Colonic mucosa (tissue), 4 donors: ENCODE data around the gene CAPZB. TPM values are rescaled to one million over a fixed set of nuclear protein-coding genes. Genes with fewer than 3 reads are reported as not detected.

Source experiments
- DNase-seq: peaks from one replicate; pipeline ENCODE4 v3.0.0-alpha.2; 2020
- H3K27ac ChIP-seq: fragments of 200-600 bp; one replicate; pipeline ENCODE4 v1.8.0; 2021
- H3K27me3 ChIP-seq: fragments of 200-600 bp; one replicate; pipeline ENCODE4 v1.8.0; 2021
- H3K36me3 ChIP-seq: fragments of 200-600 bp; one replicate; pipeline ENCODE4 v1.8.0; 2021
- H3K4me1 ChIP-seq: fragments of 200-600 bp; one replicate; pipeline ENCODE4 v1.8.0; 2021; ENCODE audit warnings: mild to moderate bottlenecking
- H3K4me3 ChIP-seq: fragments of 200-600 bp; one replicate; pipeline ENCODE4 v1.8.0; 2021
- H3K9ac ChIP-seq, 2 donors: one replicate each; pipeline ENCODE4 v1.7.0; 2013; ENCODE audit warnings: control low read depth in 2 of 2, low read depth in 2 of 2, low read length in 2 of 2
- H3K9me3 ChIP-seq: fragments of 200-600 bp; one replicate; pipeline ENCODE4 v1.8.0; 2021
- CTCF ChIP-seq: fragments of 200-600 bp; IDR thresholded peaks from one replicate; pipeline ENCODE4 v1.8.0; 2022; ENCODE audit warnings: antibody characterized with exemption, mild to moderate bottlenecking
- intact Hi-C: fragments of 100-400 bp; cut with DNase I; formaldehyde crosslinking; loops from one replicate; pipeline ENCODE4 v1.14.1; 2022
- total RNA-seq, 2 donors: library from RNA; stranded (reverse); fragmentation: NEBNext Ultra II Directional in 1 of 2; extraction: Animal tissue kit (Norgen Biotek cat#: 25700) in 1 of 2; gene quantifications; one replicate each; pipeline ENCODE4 v1.2.1, GENCODE V29; 2021
- donor health status: healthy.
- donor health status: DM: no; HTN: no; CAD: no.
- donor health status: DM: no; HTN: no; CAD: no.

The CAPZB gene
- total RNA-seq, 2 donors from 2014 or later: 397 to 407 TPM

GRCh38 chr1:19450811-19451515, 34.4 kb downstream of the CAPZB start:
- no peak for TF ChIP-seq CTCF
- H3K27ac ChIP-seq: peak overlapping the region; percentile 69
- no peak for DNase-seq
- no peaks in the 10 kb centered on the region for H3K9me3 ChIP-seq
- no peak overlapping the region for H3K4me3 ChIP-seq
- intact Hi-C loops: no loop called here
- peaks cover 38% of the 10 kb centered on the region for H3K4me1 ChIP-seq
- no peaks in the 10 kb centered on the region for H3K27me3 ChIP-seq
- peak overlapping the region in 1 of 2 donors; percentile 8 for H3K9ac ChIP-seq
- H3K36me3 ChIP-seq: no peaks in the 10 kb centered on the region

- H3K27me3 ChIP-seq: no peaks in the 10 kb centered on the region
- no peaks in the 10 kb centered on the region for H3K36me3 ChIP-seq
- TF ChIP-seq CTCF: no peak
- DNase-seq: no peak
- no peaks in the 10 kb centered on the region for H3K9me3 ChIP-seq
- H3K4me3 ChIP-seq: no peak overlapping the region
- intact Hi-C loops: no loop called here
- peak overlapping the region; percentile 69 for H3K27ac ChIP-seq
- H3K9ac ChIP-seq: peak overlapping the region in 1 of 2 donors; percentile 52
- H3K4me1 ChIP-seq: peaks cover 36% of the 10 kb centered on the region
These were observed 35.7 kb downstream of the CAPZB start for GRCh38 chr1:19449454-19450228.

GRCh38 chr1:19448491-19449439, 36.6 kb downstream of the CAPZB start:
- H3K27me3 ChIP-seq: no peaks in the 10 kb centered on the region
- H3K9me3 ChIP-seq: no peaks in the 10 kb centered on the region
- peaks cover 28% of the 10 kb centered on the region for H3K4me1 ChIP-seq
- no peak for TF ChIP-seq CTCF
- H3K36me3 ChIP-seq: no peaks in the 10 kb centered on the region
- peak overlapping the region; percentile 52 for H3K9ac ChIP-seq
- no peak overlapping the region for H3K4me3 ChIP-seq
- H3K27ac ChIP-seq: peak overlapping the region; percentile 38
- intact Hi-C loops: no loop called here
- peak; percentile 56 for DNase-seq

- Histone ChIP-seq H3K27me3 (no peaks in the 10 kb centered on the region), H3K4me1 (peaks cover 23% of the 10 kb centered on the region), H3K9ac (peak overlapping the region in 1 of 2 donors; percentile 14), H3K36me3 (no peaks in the 10 kb centered on the region), H3K4me3 (no peak overlapping the region), H3K27ac (peak overlapping the region; percentile 38), H3K9me3 (no peaks in the 10 kb centered on the region)
- intact Hi-C loops: no loop called here
- no peak for DNase-seq
- TF ChIP-seq CTCF: no peak
These were observed 37.8 kb downstream of the CAPZB start for GRCh38 chr1:19447550-19447949.
